GM12878 (cell line): ENCODE results near the gene ST8SIA1. TPM values are rescaled to one million over a fixed set of nuclear protein-coding genes. Genes with fewer than 3 reads are reported as not detected.

Experiments
- ATAC-seq: fragments of 200-7000 bp; cut with Tn5 transposase; 3 replicates; pipeline ENCODE4 v1.9.1; 2020; ENCODE audit warnings: mild to moderate bottlenecking, moderate library complexity
- BruUV-seq: library from RNA; stranded (reverse); fragments of 400-500 nt; replicated peaks from 2 replicates; lab custom pipeline; 2021; lab: Mats Ljungman, UMichigan
- CTCF ChIA-PET: fragments of 300-600 bp; sonication (Branson Sonifier 250); formaldehyde crosslinking; extraction: SDS; loops from one replicate; lab custom pipeline; 2021; ENCODE audit warnings: inconsistent platforms; lab: Yijun Ruan, JAX
- POLR2A ChIA-PET: fragments of 350-600 bp; formaldehyde crosslinking; extraction: SDS; loops from one replicate; lab custom pipeline; 2021; ENCODE audit warnings: inconsistent platforms; lab: Charles Lee
- RAD21 ChIA-PET: fragments of 300-600 bp; sonication (Branson Sonifier 250); formaldehyde crosslinking; loops from one replicate; lab custom pipeline; 2023; ENCODE audit warnings: antibody characterized with exemption; ENCODE audit not compliant: unreplicated experiment; lab: Charles Lee
- SMC1A ChIA-PET: fragments of 300-600 bp; sonication (Branson Sonifier 250); formaldehyde crosslinking; loops from one replicate; lab custom pipeline; 2023; ENCODE audit not compliant: unreplicated experiment, uncharacterized antibody; lab: Charles Lee
- DNase-seq: peaks from one replicate; pipeline ENCODE4 v3.0.0-alpha.2; 2011; ENCODE audit warnings: low read depth, low spot score
- FAIRE-seq: peaks from 3 replicates; lab custom pipeline; 2011; peaks lifted over from hg19 to GRCh38; lab: Jason Lieb, UNC
- H2AFZ ChIP-seq: 2 replicates; pipeline ENCODE4 v1.6.0; 2011; ENCODE audit warnings: low read depth, low read length, control low read depth; ENCODE audit not compliant: control insufficient read depth
- H3K27ac ChIP-seq: 2 replicates; pipeline ENCODE4 v1.5.1; 2011; ENCODE audit warnings: control low read depth; ENCODE audit not compliant: control insufficient read depth, insufficient read depth
- H3K27me3 ChIP-seq, 2 experiments: replicated peaks in 1 of 2; 2 replicates each; pipeline versions ENCODE4 v1.6.0 to v1.6.1; 2011; ENCODE audit warnings: low read length in 1 of 2; ENCODE audit not compliant: control insufficient read depth in 2 of 2, insufficient read depth in 2 of 2
- H3K36me3 ChIP-seq, 2 experiments: 2 replicates each; pipeline ENCODE4 v1.5.1; 2011; ENCODE audit warnings: low read length in 1 of 2; ENCODE audit not compliant: control insufficient read depth in 2 of 2, insufficient read depth in 2 of 2
- H3K4me1 ChIP-seq: 2 replicates; pipeline ENCODE4 v1.6.1; 2011; ENCODE audit warnings: mild to moderate bottlenecking, low read length, moderate library complexity, mixed read lengths; ENCODE audit not compliant: control insufficient read depth, insufficient read depth
- H3K4me2 ChIP-seq: 2 replicates; pipeline ENCODE4 v1.6.0; 2011; ENCODE audit warnings: control low read depth; ENCODE audit not compliant: control insufficient read depth, insufficient read depth
- H3K4me3 ChIP-seq: fragments of 200-600 bp; sonication (generic); 2 replicates; pipeline ENCODE4 v1.5.1; 2016
- H3K79me2 ChIP-seq: 2 replicates; pipeline ENCODE4 v1.6.0; 2011; ENCODE audit warnings: low read length; ENCODE audit not compliant: control insufficient read depth, insufficient read depth
- H3K9ac ChIP-seq: 2 replicates; pipeline ENCODE4 v1.8.0; 2011; ENCODE audit warnings: low read length, control low read depth, mixed read lengths; ENCODE audit not compliant: control insufficient read depth, insufficient read depth
- H3K9me3 ChIP-seq: replicated peaks from 3 replicates; pipeline ENCODE4 v1.5.1; 2011; ENCODE audit warnings: mild to moderate bottlenecking, low read length; ENCODE audit not compliant: control insufficient read depth, insufficient read depth
- H4K20me1 ChIP-seq: 2 replicates; pipeline ENCODE4 v1.6.0; 2011; ENCODE audit not compliant: control insufficient read depth, insufficient read depth
- BCL11A ChIP-seq: IDR thresholded peaks from 2 replicates; pipeline ENCODE4 v1.6.1; 2011; ENCODE audit warnings: low read depth, low read length
- CBFB ChIP-seq: IDR thresholded peaks from 2 replicates; pipeline ENCODE4 v1.6.1; 2016; ENCODE audit warnings: antibody characterized with exemption, low read depth
- CHD1 ChIP-seq: IDR thresholded peaks from 2 replicates; pipeline ENCODE4 v1.6.1; 2012; ENCODE audit warnings: low read depth, low read length, improper control_type of control experiment
- DPF2 ChIP-seq: fragments of 450-650 bp; IDR thresholded peaks from 2 replicates; pipeline ENCODE4 v1.6.1; 2017; ENCODE audit warnings: mild to moderate bottlenecking
- ETV6 ChIP-seq, 2 experiments: fragments of 450-650 bp in 1 of 2; IDR thresholded peaks in 1 of 2; conservative IDR thresholded peaks in 1 of 2; 2 replicates each; pipeline ENCODE4 v1.6.1; 2014; ENCODE audit warnings: antibody characterized with exemption in 1 of 2, borderline replicate concordance in 1 of 2, low read depth in 1 of 2, mild to moderate bottlenecking in 1 of 2, moderate library complexity in 1 of 2
- HDAC2 ChIP-seq: fragments of 200-600 bp; sonication (generic); IDR thresholded peaks from 2 replicates; pipeline ENCODE4 v1.6.1; 2017
- KAT2A ChIP-seq: conservative IDR thresholded peaks from 2 replicates; pipeline ENCODE4 v1.6.1; 2011; ENCODE audit warnings: low read depth, low read length; ENCODE audit not compliant: control insufficient read depth
- KLF5 ChIP-seq: fragments of 450-650 bp; IDR thresholded peaks from 2 replicates; pipeline ENCODE4 v1.6.1; 2014; ENCODE audit warnings: mild to moderate bottlenecking; ENCODE audit not compliant: partially characterized antibody
- MXI1 ChIP-seq: fragments of 150-350 bp; IDR thresholded peaks from 2 replicates; pipeline ENCODE4 v1.6.1; 2011; ENCODE audit warnings: low read depth, mild to moderate bottlenecking, inconsistent platforms, low read length, improper control_type of control experiment
- MYC ChIP-seq: IDR thresholded peaks from 2 replicates; pipeline ENCODE4 v1.6.1; 2011; ENCODE audit warnings: mild to moderate bottlenecking, low read length, moderate library complexity, inconsistent platforms; ENCODE audit not compliant: insufficient read depth, insufficient replicate concordance, insufficient read length, severe bottlenecking
- PML ChIP-seq: IDR thresholded peaks from 2 replicates; pipeline ENCODE4 v1.6.1; 2012; ENCODE audit warnings: low read length, inconsistent platforms
- RUNX3 ChIP-seq: IDR thresholded peaks from 2 replicates; pipeline ENCODE4 v1.6.1; 2012; ENCODE audit warnings: low read length, inconsistent platforms
- SMC3 ChIP-seq: IDR thresholded peaks from 2 replicates; pipeline ENCODE4 v1.6.1; 2011; ENCODE audit warnings: low read length, improper control_type of control experiment, borderline replicate concordance
- STAT3 ChIP-seq: IDR thresholded peaks from 2 replicates; pipeline ENCODE4 v1.6.1; 2011; ENCODE audit warnings: low read depth, low read length, improper control_type of control experiment
- ZNF217 ChIP-seq: fragments of 450-650 bp; IDR thresholded peaks from 2 replicates; pipeline ENCODE4 v1.6.1; 2017; ENCODE audit warnings: antibody characterized with exemption, mild to moderate bottlenecking
- WGBS: methylation state at CpG from one replicate; pipeline ENCODE4 v1.1.6; 2016; ENCODE audit warnings: low lambda C conversion rate; ENCODE audit not compliant: insufficient replicate concordance, insufficient coverage; ENCODE audit errors: missing lambda C conversion rate; 5-methylcytosine and 5-hydroxymethylcytosine counted together
- in situ Hi-C: fragments of 300-500 bp; cut with MboI; formaldehyde crosslinking; loops from 9 replicates; pipeline ENCODE4 v1.14.3; 2018; ENCODE audit warnings: mixed read lengths
- intact Hi-C: fragments of 100-400 bp; cut with micrococcal nuclease; formaldehyde crosslinking; loops from one replicate; pipeline ENCODE4 v1.14.2; 2022; ENCODE audit not compliant: unreplicated experiment
- polyA plus RNA-seq, 11 experiments: library from polyadenylated mRNA; depleted of rRNA in 4 of 11; unstranded in 6 of 11; stranded (reverse) in 5 of 11; fragments of >200 nt; fragmentation: Nextera tagmentation in 4 of 11; fragmentation: Illumina TruSeq in 1 of 11; extraction: Ambion mirVana in 4 of 11; extraction: Trizol in 1 of 11; gene quantifications; 1 replicate in 1 of 11; 2 replicates in 10 of 11; pipeline versions ENCODE4 v1.2.1 to v1.2.3, GENCODE V29; 2011 to 2016; ENCODE audit warnings: inconsistent platforms in 2 of 11, missing spikeins in 2 of 11, low read depth in 1 of 11
- total RNA-seq, 4 experiments: library from RNA; depleted of rRNA in 3 of 4; stranded (reverse); fragments of >200 nt in 3 of 4; fragmentation: Illumina TruSeq in 1 of 4; extraction: Trizol in 1 of 4; gene quantifications; 2 replicates each; pipeline versions ENCODE4 v1.2.1 to v1.2.3, GENCODE V29; 2013 to 2021
- TF ChIP-seq, protein P1 (sequence below): IDR thresholded peaks from 2 replicates; pipeline ENCODE4 v1.6.1; 2011; ENCODE audit warnings: borderline replicate concordance, low read depth, mild to moderate bottlenecking, moderate library complexity, mixed read lengths, low read length; ENCODE audit not compliant: insufficient read depth; ENCODE audit errors: extremely low read length
- TF ChIP-seq, protein P2 (sequence below): IDR thresholded peaks from 2 replicates; pipeline ENCODE4 v1.6.1; 2011; ENCODE audit warnings: low read depth, mild to moderate bottlenecking, low read length, moderate library complexity, borderline replicate concordance; ENCODE audit errors: extremely low read depth
- TF ChIP-seq, protein P3 (sequence below): fragments of 450-650 bp; IDR thresholded peaks from 2 replicates; pipeline ENCODE4 v1.6.1; 2018; ENCODE audit warnings: borderline replicate concordance, mild to moderate bottlenecking; ENCODE audit not compliant: partially characterized antibody

ST8SIA1 gene
- total and polyA plus RNA-seq, 10 of the 15 experiments (the other 5 are each of a cell fraction or from before 2014, with no cell fraction given), result 0.23 to 0.35 (median 0.23) TPM; not detected in 7

DNA sequence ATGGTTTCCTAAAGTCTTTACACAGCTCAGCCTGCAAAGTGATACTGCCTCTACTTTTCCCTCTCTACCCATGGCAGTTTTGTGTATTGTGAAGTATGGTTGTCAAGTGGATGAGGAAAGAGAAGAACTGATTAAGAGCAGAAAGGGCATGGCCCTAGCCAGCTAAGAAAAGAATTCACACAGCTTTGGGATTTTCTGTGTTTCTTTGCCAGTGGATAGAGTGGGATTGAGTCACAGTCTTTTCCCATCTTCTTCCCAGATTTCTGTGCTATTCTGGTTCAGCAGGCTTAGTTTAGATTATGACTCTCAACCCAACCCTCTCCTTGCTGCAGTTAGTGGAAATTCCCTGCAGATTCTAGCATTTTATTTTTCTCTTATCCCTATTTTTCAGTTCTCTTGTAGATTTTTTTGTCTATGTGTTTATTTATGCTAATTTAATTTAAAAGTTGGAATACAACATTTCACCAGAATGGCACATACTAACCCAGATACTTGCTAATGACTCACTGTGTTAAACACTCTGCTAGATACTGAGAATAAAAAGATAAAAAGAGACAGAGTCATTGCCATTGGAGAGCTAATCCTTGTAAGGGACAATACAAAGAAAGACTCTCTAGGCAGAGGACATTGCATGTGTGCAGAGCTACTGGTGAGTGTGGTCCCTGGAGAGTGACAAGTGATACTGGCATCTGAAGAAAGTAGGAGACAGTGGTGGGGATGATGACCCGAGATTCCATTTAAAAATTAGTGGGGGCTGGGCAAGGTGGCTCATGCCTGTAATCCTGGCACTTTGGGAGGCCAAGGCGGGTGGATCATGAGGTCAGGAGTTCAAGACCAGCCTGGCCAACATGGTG lies 106.3 kb downstream of the ST8SIA1 start:
- RAD21 ChIA-PET, result no interaction called here
- H3K4me3 ChIP-seq, result no peak overlapping the region
- TF ChIP-seq KAT2A, result no peak
- TF ChIP-seq BCL11A, result no peak
- TF ChIP-seq CBFB, result no peak
- TF ChIP-seq, protein P1, sequence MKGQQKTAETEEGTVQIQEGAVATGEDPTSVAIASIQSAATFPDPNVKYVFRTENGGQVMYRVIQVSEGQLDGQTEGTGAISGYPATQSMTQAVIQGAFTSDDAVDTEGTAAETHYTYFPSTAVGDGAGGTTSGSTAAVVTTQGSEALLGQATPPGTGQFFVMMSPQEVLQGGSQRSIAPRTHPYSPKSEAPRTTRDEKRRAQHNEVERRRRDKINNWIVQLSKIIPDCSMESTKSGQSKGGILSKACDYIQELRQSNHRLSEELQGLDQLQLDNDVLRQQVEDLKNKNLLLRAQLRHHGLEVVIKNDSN, result no peak
- no peak for TF ChIP-seq RUNX3
- no peak for TF ChIP-seq STAT3
- TF ChIP-seq ETV6 (conservative IDR thresholded peaks at IDR 0.05 in 1 of 2, IDR thresholded peaks at IDR 0.05 in 1 of 2; ENCODE audit: borderline replicate concordance in 1 of 2, low read depth in 1 of 2), result no peak
- TF ChIP-seq, protein P2, sequence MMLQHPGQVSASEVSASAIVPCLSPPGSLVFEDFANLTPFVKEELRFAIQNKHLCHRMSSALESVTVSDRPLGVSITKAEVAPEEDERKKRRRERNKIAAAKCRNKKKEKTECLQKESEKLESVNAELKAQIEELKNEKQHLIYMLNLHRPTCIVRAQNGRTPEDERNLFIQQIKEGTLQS, result no peak
- TF ChIP-seq KLF5, result no peak
- no peak for TF ChIP-seq MYC
- no peak for TF ChIP-seq PML
- no peak for TF ChIP-seq ZNF217
- TF ChIP-seq MXI1, result no peak
- no peak for TF ChIP-seq DPF2
- no peak for TF ChIP-seq CHD1
- no peak for TF ChIP-seq SMC3
- TF ChIP-seq HDAC2, result no peak
- TF ChIP-seq, protein P3, sequence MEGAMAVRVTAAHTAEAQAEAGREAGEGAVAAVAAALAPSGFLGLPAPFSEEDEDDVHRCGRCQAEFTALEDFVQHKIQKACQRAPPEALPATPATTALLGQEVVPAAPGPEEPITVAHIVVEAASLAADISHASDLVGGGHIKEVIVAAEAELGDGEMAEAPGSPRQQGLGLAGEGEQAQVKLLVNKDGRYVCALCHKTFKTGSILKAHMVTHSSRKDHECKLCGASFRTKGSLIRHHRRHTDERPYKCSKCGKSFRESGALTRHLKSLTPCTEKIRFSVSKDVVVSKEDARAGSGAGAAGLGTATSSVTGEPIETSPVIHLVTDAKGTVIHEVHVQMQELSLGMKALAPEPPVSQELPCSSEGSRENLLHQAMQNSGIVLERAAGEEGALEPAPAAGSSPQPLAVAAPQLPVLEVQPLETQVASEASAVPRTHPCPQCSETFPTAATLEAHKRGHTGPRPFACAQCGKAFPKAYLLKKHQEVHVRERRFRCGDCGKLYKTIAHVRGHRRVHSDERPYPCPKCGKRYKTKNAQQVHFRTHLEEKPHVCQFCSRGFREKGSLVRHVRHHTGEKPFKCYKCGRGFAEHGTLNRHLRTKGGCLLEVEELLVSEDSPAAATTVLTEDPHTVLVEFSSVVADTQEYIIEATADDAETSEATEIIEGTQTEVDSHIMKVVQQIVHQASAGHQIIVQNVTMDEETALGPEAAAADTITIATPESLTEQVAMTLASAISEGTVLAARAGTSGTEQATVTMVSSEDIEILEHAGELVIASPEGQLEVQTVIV, result no peak
- TF ChIP-seq, all 136 proteins: peak for 0
- Histone ChIP-seq H3K27ac (no peak overlapping the region), H3K79me2 (no peaks in the 10 kb centered on the region), H3K9me3 (no peaks in the 10 kb centered on the region), H3K27me3 (no peaks in the 10 kb centered on the region), H3K4me1 (no peaks in the 10 kb centered on the region), H3K9ac (no peak overlapping the region), H3K4me2 (no peak overlapping the region), H3K36me3 (no peaks in the 10 kb centered on the region), H2AFZ (no peak overlapping the region), H4K20me1 (no peaks in the 10 kb centered on the region)
- no TSS peak for BruUV-seq
- ATAC-seq, result no peak
- ChIA-PET CTCF (no interaction called here), SMC1A (interaction anchor here (0.6 to 0.7 kb wide), 2 partner anchors 55 to 1402 kb away, joined by 3 read pairs; no protein-coding TSS in a partner anchor), POLR2A (no interaction called here)
- DNase-seq, result no peak
- FAIRE-seq, result no peak
- WGBS, result 0% methylated on average over 2 of the region's 2 CpGs
- intact Hi-C loops (no loop called here), in situ Hi-C loops (no loop called here)
